ENCODE data around the gene CAMK1D. TPM values are rescaled to one million over a fixed set of nuclear protein-coding genes. Genes with fewer than 3 reads are reported as not detected.

CAMK1D gene
- total and polyA plus RNA-seq, 2 of the 4 experiments (the other 2 are of a cell fraction) = 5.0 to 5.3 TPM

- in situ Hi-C loops (cut with MboI; ENCODE audit: low sequenced_read_pairs) (loop anchor here (25.0 kb wide), 1 partner anchor 358 kb away; no protein-coding TSS in a partner anchor), intact Hi-C loops (cut with micrococcal nuclease) (no loop called here), dilution Hi-C loops (cut with HindIII; ENCODE audit: low sequenced_read_pairs, unreplicated experiment) (no loop called here)
- peak overlapping the region; percentile 97 for H3K18ac ChIP-seq (ENCODE audit: low read depth, low read length)
- peak overlapping the region; percentile 84; the same call in 1 of the 2 replicates for H3K27ac ChIP-seq (ENCODE audit: insufficient read depth, low read length)
- peak overlapping the region; percentile 94 for H2BK20ac ChIP-seq (ENCODE audit: low read depth, low read length)
- peaks cover 24% of the 10 kb centered on the region for H3K9me1 ChIP-seq (ENCODE audit: insufficient read depth, low read length)
- H4K5ac ChIP-seq (ENCODE audit: low read depth, low read length) = peak overlapping the region; percentile 93
- no peaks in the 10 kb centered on the region for H3K9me3 ChIP-seq (ENCODE audit: control insufficient read depth, insufficient read depth, low read length)
- H3K56ac ChIP-seq (ENCODE audit: extremely low read depth, insufficient read depth, low read length) = no peak overlapping the region
- H3K4me1 ChIP-seq (ENCODE audit: control insufficient read depth, insufficient read depth, low read length) = peaks cover 39% of the 10 kb centered on the region
- peak overlapping the region; percentile 59; the same call in 1 of the 2 replicates for H4K91ac ChIP-seq (ENCODE audit: insufficient read depth, low read depth, low read length)
- no TSS peak for BruUV-seq (replicated peaks)
- POLR2A ChIA-PET (ENCODE audit: unreplicated experiment) = no interaction called here
- DNase-seq = no peak
- H3K14ac ChIP-seq (replicated peaks; ENCODE audit: low read depth, low read length) = peak overlapping the region; percentile 66
- H3K4me3 ChIP-seq (ENCODE audit: insufficient read depth, low read depth, low read length) = no peak overlapping the region
- H2AK9ac ChIP-seq (replicated peaks; ENCODE audit: low read depth, low read length, poor library complexity) = no peak overlapping the region
- CTCF ChIA-PET = interaction anchor here (0.7 kb wide), 1 partner anchor 395 kb away, joined by 5 read pairs; the partner anchor contains the start of gene OPTN
- H3K4ac ChIP-seq (ENCODE audit: low read depth, low read length) = peak overlapping the region; percentile 91
- peak overlapping the region; percentile 57; the same call in 1 of the 2 replicates for H3K23ac ChIP-seq (ENCODE audit: low read depth, low read length)
- H3K36me3 ChIP-seq (ENCODE audit: control insufficient read depth, insufficient read depth, low read length) = no peaks in the 10 kb centered on the region
- peak overlapping the region; percentile 88; the same call in 2 of the 3 replicates for H2BK15ac ChIP-seq (ENCODE audit: low read depth, low read length)
- peak overlapping the region; percentile 39 to 81 for H4K8ac ChIP-seq (ENCODE audit: low read depth in 2 of 2, low read length in 2 of 2)
- H3K9ac ChIP-seq (ENCODE audit: low read depth, low read length) = no peak overlapping the region
- H4K20me1 ChIP-seq (ENCODE audit: insufficient read depth, low read length) = no peaks in the 10 kb centered on the region
- peak overlapping the region; percentile 94 for H2BK120ac ChIP-seq (ENCODE audit: low read depth, low read length)
- peak overlapping the region; percentile 95 for H2BK5ac ChIP-seq (ENCODE audit: low read depth, low read length, poor library complexity, severe bottlenecking)
- no CpG with 5 or more reads among the region's 3 CpGs for WGBS, 2 experiments (ENCODE audit: extremely low coverage in 2 of 2, insufficient read length in 1 of 2)
- 0 out of 4 replicates have a peak, but pooled peaks cover 0 to 4% of the 10 kb centered on the region in 2 experiments for H3K79me1 ChIP-seq (ENCODE audit: low read depth in 1 of 2, low read length in 2 of 2)
- no peaks in the 10 kb centered on the region for H3K27me3 ChIP-seq (ENCODE audit: control insufficient read depth, insufficient read depth, low read length)
- no peak for ATAC-seq (ENCODE audit: low read depth)
- H2AK5ac ChIP-seq (ENCODE audit: low read depth, low read length) = peak overlapping the region; percentile 77; the same call in 1 of the 2 replicates
- H3K4me2 ChIP-seq (ENCODE audit: low read depth, low read length) = peak overlapping the region; percentile 28; the same call in 1 of the 2 replicates
- no peak overlapping the region for H2AFZ ChIP-seq (replicated peaks; ENCODE audit: low read length, poor library complexity)
- TF ChIP-seq RCOR1 (IDR thresholded peaks at IDR 0.05; ENCODE audit: insufficient replicate concordance, low read length) (no peak), POLR2A (IDR thresholded peaks at IDR 0.05; ENCODE audit: low read depth, low read length) (no peak), NFE2L2 (IDR thresholded peaks at IDR 0.05; ENCODE audit: low read depth, low read length) (no peak), SMC3 (IDR thresholded peaks at IDR 0.05; ENCODE audit: low read depth, low read length) (no peak), RFX5 (IDR thresholded peaks at IDR 0.05; ENCODE audit: low read depth, low read length) (no peak), ELK1 (IDR thresholded peaks at IDR 0.05; ENCODE audit: borderline replicate concordance, low read depth, low read length) (no peak), BHLHE40 (IDR thresholded peaks at IDR 0.05; ENCODE audit: low read depth, low read length) (no peak), MAZ (IDR thresholded peaks at IDR 0.05; ENCODE audit: borderline replicate concordance, low read depth, low read length) (no peak), CHD1 (IDR thresholded peaks at IDR 0.05; ENCODE audit: low read depth, low read length) (no peak), MAFK (IDR thresholded peaks at IDR 0.05; ENCODE audit: low read depth, low read length) (no peak), FOS (IDR thresholded peaks at IDR 0.05; ENCODE audit: low read depth, low read length) (no peak), CEBPB (IDR thresholded peaks at IDR 0.05; ENCODE audit: low read depth, low read length) (no peak), RAD21 (IDR thresholded peaks at IDR 0.05; ENCODE audit: low read length) (no peak), MXI1 (IDR thresholded peaks at IDR 0.05; ENCODE audit: borderline replicate concordance, low read depth, low read length) (no peak)
- TF ChIP-seq, protein P1, sequence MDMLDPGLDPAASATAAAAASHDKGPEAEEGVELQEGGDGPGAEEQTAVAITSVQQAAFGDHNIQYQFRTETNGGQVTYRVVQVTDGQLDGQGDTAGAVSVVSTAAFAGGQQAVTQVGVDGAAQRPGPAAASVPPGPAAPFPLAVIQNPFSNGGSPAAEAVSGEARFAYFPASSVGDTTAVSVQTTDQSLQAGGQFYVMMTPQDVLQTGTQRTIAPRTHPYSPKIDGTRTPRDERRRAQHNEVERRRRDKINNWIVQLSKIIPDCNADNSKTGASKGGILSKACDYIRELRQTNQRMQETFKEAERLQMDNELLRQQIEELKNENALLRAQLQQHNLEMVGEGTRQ (IDR thresholded peaks at IDR 0.05; ENCODE audit: low read depth, low read length) = no peak
- TF ChIP-seq, protein P2, sequence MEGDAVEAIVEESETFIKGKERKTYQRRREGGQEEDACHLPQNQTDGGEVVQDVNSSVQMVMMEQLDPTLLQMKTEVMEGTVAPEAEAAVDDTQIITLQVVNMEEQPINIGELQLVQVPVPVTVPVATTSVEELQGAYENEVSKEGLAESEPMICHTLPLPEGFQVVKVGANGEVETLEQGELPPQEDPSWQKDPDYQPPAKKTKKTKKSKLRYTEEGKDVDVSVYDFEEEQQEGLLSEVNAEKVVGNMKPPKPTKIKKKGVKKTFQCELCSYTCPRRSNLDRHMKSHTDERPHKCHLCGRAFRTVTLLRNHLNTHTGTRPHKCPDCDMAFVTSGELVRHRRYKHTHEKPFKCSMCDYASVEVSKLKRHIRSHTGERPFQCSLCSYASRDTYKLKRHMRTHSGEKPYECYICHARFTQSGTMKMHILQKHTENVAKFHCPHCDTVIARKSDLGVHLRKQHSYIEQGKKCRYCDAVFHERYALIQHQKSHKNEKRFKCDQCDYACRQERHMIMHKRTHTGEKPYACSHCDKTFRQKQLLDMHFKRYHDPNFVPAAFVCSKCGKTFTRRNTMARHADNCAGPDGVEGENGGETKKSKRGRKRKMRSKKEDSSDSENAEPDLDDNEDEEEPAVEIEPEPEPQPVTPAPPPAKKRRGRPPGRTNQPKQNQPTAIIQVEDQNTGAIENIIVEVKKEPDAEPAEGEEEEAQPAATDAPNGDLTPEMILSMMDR (conservative IDR thresholded peaks at IDR 0.05; ENCODE audit: low read depth, low read length) = no peak
Observed at GRCh38 chr10:12704488-12704887, 355.1 kb downstream of the CAMK1D start.

Data from IMR-90 (cell line).